Fibroblast of villous mesenchyme (primary cell): ENCODE data around the gene PNPLA7. TPM values are rescaled to one million over a fixed set of nuclear protein-coding genes. Genes with fewer than 3 reads are reported as not detected.

Experiments used
- DNase-seq: peaks from one replicate; pipeline ENCODE4 v3.0.0-alpha.2; 2010; ENCODE audit warnings: low read depth
- H3K4me3 ChIP-seq: 2 replicates; pipeline ENCODE4 v1.5.1; 2011; ENCODE audit warnings: low read depth, mild to moderate bottlenecking, low read length
- total RNA-seq: library from RNA; depleted of rRNA; stranded (reverse); fragments of >200 nt; gene quantifications from 2 replicates; pipeline ENCODE4 v1.2.3, GENCODE V29; 2012
- TF ChIP-seq, protein P1 (sequence below): IDR thresholded peaks from 2 replicates; pipeline ENCODE4 v1.5.1; 2012; ENCODE audit warnings: low read depth, mild to moderate bottlenecking, low read length; ENCODE audit not compliant: insufficient read depth

Gene PNPLA7
- total RNA-seq, 1 donor: 1.3 TPM

GRCh38 chr9:137433916-137434431, 116.2 kb downstream of the PNPLA7 start:
- no peak overlapping the region for H3K4me3 ChIP-seq
- TF ChIP-seq, protein P1, sequence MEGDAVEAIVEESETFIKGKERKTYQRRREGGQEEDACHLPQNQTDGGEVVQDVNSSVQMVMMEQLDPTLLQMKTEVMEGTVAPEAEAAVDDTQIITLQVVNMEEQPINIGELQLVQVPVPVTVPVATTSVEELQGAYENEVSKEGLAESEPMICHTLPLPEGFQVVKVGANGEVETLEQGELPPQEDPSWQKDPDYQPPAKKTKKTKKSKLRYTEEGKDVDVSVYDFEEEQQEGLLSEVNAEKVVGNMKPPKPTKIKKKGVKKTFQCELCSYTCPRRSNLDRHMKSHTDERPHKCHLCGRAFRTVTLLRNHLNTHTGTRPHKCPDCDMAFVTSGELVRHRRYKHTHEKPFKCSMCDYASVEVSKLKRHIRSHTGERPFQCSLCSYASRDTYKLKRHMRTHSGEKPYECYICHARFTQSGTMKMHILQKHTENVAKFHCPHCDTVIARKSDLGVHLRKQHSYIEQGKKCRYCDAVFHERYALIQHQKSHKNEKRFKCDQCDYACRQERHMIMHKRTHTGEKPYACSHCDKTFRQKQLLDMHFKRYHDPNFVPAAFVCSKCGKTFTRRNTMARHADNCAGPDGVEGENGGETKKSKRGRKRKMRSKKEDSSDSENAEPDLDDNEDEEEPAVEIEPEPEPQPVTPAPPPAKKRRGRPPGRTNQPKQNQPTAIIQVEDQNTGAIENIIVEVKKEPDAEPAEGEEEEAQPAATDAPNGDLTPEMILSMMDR: no peak
- no peak for DNase-seq

GRCh38 chr9:137433349-137433915, 116.8 kb downstream of the PNPLA7 start:
- TF ChIP-seq, protein P1: no peak
- no peak for DNase-seq
- H3K4me3 ChIP-seq: no peak overlapping the region

- no peak overlapping the region for H3K4me3 ChIP-seq
- no peak for DNase-seq
- TF ChIP-seq, protein P1: no peak
Measured at GRCh38 chr9:137432687-137433348, 117.4 kb downstream of the PNPLA7 start.

- no peak for DNase-seq
- TF ChIP-seq, protein P1: no peak
- no peak overlapping the region for H3K4me3 ChIP-seq
Measured at GRCh38 chr9:137431416-137431931, 118.7 kb downstream of the PNPLA7 start.

- TF ChIP-seq, protein P1: no peak
- DNase-seq: no peak
- no peak overlapping the region for H3K4me3 ChIP-seq
Measured at GRCh38 chr9:137430723-137431415, 119.3 kb downstream of the PNPLA7 start.

- TF ChIP-seq, protein P1: no peak
- H3K4me3 ChIP-seq: no peak overlapping the region
- no peak for DNase-seq
Measured at GRCh38 chr9:137429974-137430722, 120.1 kb downstream of the PNPLA7 start.
